ENCODE measurements around the gene PUM1.

- TF ChIP-seq CTCF (IDR thresholded peaks at IDR 0.05; ENCODE audit: low read depth, low read length, missing input control) (no peak), RXRA (IDR thresholded peaks at IDR 0.05) (no peak), YY1 (IDR thresholded peaks at IDR 0.05) (no peak), RAD21 (IDR thresholded peaks at IDR 0.05) (no peak), NR2F2 (IDR thresholded peaks at IDR 0.05) (no peak), ATF3 (IDR thresholded peaks at IDR 0.05) (no peak), TAF1 (conservative IDR thresholded peaks at IDR 0.05) (no peak), JUND (IDR thresholded peaks at IDR 0.05) (no peak), FOXA1 (IDR thresholded peaks at IDR 0.05) (no peak), SP1 (IDR thresholded peaks at IDR 0.05) (no peak), EGR1 (IDR thresholded peaks at IDR 0.05; ENCODE audit: low read depth in 2 of 2) (no peak), GABPA (IDR thresholded peaks at IDR 0.05 in 1 of 2, conservative IDR thresholded peaks at IDR 0.05 in 1 of 2) (no peak), REST (IDR thresholded peaks at IDR 0.05) (no peak)
Measured at GRCh38 chr1:30965924-30966599, 99.5 kb downstream of the PUM1 start.
